Limb (tissue), 2 donors: Measurements from ENCODE around the gene LEFTY1.
"Not testable (repeated sequence)": the region's sequence is repeated elsewhere in the genome, so short reads cannot be mapped to it uniquely, and the experiment has no call there.

ENCODE experiments used
- DNase-seq, 2 donors: peaks; one replicate each; pipeline ENCODE4 v3.0.0-alpha.2; 2016; ENCODE audit errors: extremely low spot score in 2 of 2

The LEFTY1 gene

DNA sequence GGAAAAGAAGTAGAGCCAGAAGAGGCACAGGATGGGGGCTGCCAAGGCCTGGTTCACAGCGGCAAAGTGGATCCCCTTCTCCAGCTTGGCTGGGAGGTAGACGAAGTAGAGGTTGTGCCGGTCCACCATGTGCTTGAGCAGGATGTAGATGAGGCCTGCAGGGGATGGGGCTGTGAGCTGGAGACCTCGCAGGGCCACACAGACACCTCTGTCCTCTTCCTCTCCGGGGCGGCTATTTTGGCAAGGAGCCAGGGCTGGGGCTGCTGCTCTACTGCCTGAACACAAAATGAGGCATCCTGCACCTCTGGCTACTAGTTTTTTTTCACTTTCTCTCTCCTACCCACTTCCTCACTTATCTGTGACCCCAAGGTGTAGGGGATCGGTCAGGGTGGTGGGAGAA, 39.0 kb downstream of the LEFTY1 start:
- no peak for DNase-seq

DNA sequence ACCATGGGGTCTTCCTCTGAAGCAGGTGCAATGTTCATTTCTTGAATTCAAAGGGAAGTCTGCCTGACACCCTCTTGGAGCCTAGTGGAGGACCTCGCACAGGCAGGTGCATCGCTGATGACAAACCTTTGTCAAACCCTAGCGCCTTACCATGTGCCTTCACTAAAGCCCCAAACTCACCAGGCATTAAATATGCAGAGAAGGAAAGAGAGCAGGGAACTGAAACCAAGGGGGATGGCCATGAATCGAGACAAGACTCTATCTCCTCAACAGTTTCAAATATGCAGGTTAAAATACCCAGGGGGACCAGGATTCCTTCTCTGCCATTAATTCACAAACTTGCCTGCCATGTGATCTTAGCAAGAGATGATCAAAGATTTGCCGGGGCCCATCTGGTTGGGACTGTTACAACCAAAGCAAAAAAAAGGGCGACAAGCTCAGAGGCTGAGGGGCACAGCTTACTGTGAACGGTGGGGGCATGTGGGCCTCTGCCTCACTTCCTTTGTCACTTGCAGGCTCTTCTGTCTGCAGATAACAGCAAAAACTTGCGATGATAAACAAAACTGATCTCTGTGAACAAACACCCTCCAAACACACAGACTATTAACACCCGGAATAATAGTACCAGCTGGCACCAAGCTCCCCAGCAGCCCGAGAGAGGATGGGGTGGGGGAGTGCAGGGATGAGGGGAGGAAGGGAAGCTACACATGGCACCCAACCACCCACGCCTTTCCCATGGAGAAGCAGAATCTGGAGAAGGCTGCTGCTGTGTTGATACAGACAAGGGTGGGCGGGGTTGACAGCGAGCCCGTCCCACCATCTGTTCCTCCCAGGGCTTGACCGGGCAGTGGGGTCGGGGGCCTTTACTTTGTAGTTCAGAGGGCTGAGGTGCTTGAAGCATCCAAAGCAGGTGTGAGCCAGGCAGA, 40.7 kb downstream of the LEFTY1 start:
- DNase-seq, result no peak

DNA sequence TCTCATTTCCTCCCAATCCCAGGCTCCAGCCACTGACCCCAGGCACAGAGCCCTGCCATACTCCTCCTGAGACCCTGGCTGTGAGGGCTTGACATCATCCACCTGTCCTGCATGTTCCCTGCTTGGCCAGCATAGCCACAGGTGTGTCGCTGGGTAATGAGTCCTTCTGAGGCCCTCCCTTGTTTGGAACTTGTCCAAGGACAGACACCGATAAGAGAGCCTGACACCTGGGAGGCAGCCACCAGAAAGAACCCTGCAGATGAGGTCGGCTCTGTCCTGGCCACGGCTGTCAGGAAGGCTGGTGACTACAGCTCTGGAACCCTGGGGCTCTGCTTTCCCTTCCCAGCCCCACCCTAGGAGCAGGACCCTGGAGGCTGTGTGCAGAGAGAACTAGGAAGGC, 41.3 kb downstream of the LEFTY1 start:
- DNase-seq, result no peak

DNA sequence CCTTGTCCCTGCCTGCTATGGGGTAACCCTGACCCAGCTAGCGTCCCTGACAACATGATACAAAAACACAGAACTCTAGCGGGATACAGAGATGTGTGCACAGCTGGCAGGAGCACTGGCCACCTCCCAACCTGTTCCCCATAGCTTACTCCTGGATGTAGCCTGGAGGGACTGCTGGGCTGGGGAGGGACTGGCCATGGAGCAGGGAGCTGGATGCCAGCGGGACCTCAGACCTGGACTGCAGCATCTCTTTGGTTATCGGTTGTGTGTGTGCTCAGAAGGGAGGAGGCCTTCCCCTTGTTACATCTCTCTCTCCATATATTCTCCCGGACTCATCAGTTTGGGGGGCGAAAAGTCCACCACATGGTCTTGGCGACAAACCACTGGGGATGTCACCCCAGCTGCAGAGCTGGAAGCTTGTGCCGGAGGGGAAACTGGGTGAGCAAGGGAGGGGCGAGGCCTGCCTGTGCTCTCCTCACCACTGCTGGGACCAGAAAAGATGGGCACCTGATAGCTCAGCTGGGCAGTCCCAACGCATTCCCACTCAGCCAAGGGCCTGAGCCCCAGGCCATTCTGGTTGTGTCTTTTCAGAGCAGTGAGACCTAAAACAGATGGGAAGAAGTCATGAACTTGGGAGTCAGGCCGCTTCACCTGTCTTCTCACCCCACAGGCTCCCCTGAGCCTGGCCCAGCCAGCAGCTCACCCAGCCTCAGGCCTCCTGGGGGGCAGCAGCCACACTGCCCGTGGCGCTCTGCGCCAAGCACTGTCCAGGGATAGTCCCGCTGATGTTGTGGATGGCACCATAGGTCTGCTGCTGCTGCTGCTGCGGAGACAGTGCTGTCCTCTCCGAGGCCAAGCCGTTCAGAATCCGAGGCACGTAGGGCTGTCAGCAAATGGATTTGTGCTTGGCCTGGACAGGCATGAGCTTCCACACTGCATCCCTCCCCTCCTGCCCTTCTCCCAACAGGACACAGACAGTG, 42.3 kb downstream of the LEFTY1 start:
- no peak for DNase-seq

DNA sequence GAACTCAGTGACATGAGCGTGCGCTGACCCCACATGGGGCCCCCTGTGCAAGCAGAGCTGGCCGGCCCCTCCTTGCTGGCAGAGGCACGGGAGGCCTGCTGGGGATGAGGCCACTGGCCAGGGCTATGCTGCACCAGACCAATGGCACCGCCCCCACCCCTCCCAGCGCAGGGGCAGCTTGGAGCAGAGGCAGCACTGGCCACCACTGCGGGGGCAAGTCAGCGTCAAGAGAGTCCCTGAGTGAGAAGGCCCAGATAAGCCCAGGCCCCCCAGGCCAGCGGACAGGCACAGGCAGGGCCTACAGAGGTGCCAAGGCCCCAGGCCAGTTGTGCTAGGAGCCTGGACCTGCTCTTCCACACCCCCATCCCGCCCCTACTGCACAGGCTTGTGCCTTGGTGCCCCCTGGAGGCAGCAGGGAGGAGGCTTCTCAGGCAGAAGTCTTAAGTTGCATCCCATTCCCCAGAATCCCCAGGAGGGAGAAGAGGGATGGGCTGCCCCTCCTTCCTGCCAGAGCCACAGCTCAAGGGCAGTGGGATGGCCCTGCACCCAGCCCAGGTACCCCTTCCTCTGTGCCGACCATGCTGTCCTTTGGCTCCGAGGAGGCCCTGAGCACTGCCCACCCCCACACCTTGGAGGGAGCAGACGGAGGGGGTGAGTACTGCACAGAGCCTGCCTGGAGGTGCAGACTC, 43.2 kb downstream of the LEFTY1 start:
- DNase-seq, result peak; percentile 59 to 73

DNA sequence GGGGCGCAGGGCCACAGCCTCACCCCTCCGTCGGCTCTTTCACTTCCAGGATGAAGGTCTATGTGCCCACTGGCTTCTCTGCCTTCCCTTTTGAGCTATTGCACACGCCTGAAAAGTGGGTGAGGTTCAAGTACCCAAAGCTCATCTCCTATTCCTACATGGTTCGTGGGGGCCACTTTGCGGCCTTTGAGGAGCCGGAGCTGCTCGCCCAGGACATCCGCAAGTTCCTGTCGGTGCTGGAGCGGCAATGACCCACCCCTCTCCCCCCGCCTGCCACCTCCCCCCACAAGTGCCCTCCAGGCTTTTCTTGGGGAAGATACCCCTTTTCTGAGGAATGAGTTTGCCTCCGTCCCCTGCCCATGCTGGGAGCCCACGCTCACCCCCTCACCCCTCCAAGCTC, 43.8 kb downstream of the LEFTY1 start:
- DNase-seq, result no peak

DNA sequence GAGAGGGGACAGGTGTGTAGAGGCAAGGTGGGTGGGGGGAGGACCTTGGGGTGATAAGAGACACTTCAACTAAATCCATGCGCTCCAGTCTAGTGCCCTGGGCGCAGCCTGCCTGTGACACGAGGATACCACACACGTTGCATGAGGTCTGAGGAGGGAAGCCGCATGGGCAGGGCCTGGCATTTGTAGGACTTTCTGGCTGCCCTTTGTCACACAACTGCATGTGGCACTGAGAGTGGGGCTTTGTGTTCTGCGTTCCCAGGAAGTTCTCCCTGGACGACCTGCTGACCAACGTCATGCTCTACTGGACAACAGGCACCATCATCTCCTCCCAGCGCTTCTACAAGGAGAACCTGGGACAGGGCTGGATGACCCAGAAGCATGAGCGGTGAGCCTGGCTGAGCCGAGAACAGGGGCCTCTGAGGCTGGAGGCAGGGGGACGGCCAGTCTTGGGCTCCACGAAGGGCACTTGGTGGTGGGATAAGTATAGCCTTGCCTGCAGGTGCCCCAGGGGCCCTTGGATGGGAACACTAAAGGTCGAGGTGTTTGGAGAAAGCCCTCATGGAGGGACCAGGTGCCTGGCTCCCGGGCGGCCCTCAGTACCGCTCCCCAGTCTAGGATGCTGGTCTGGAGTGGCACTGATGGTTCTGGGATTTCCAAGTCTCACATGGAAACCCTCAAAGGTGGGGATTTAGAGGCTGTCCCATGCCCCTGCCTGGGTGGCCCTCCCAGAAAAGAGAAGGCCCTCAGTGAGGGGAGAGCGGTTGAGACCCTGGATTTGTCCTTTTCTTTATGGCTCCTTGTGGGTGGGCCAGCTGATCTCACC, 44.5 kb downstream of the LEFTY1 start:
- no peak for DNase-seq

DNA sequence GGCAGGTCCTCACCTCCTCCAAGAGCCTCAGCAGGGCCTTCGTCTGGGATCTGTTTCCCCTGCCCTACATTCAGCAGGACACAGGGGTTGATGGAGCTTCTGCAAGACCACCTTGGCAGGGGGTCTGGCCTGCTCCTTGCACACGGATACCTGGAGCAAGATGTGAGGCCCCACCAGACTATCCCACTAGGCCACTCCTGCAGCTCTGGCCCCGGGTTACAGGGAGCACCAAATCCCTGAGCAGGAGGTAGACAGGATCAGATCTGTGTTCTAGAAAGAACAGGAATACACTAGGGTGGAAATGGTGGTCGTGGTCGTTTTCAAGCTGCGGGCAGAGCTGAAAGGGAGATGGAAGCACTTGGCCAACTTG, 45.5 kb downstream of the LEFTY1 start:
- no peak for DNase-seq

DNA sequence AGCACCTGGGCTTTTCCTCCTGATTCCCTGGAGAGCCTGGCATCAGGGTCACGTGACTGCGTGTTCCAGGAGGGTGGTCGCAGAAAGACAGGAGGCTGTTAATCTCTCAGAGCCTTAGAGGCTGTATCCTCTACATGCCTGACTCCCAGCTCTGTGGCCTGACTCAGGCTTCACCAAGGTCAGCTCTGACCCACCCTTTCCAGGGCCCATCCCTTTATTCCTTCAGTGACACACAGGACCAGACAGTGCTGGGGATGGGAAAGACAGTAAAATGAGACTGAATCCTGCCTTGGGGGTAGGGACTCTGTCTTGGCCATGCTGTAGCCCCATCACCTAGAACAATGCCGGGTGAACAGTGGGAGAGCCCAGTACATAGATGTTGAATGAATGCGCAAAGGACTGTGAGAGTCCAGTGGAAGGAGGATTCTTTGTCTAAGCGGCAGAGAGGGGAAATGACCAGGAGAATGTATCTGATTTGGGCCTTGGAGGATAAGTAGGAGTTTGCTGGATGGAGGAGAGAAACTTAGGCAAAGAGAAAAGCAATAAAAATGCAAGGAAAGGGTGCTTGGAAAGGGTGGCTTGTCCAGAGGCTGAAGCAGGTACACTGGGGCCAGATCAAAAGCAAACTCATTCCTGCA, 46.0 kb downstream of the LEFTY1 start:
- no peak for DNase-seq

DNA sequence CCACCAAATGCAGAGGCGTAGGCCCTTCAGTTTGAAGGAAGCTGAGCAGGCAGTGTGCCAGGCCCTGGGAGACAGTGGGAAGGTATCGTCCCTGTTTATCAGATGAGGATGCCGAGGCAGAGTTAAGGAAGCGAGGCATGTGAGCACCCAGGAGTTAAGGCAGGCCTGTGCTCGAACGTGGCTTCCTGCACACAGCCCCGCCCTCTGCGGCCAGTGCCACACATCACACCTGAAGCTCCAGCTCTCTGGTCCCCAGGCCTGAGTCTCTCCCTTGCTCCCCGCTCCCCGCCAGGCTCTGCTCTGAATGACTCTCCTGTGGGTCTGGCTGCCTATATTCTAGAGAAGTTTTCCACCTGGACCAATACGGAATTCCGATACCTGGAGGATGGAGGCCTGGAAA, 46.9 kb downstream of the LEFTY1 start:
- DNase-seq, result no peak

DNA sequence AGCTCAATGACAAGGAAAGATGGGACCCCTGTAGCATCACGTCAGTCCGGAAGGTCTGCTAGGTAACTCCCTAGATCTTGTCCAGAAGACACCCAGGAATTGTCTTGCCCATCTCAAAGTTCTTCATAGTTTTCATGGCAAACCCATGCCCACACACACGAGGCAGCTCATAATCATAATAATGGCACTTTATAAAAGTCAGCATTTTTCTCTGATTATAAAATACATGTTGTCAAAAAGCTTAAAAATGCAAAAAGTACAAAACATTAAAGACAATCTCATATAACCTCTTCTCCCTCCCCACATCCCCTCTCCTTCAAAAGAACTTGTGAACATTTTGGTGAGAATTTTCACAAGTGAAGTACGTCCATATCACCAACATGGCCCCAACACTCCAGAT, 48.2 kb downstream of the LEFTY1 start:
- DNase-seq, result no peak

DNA sequence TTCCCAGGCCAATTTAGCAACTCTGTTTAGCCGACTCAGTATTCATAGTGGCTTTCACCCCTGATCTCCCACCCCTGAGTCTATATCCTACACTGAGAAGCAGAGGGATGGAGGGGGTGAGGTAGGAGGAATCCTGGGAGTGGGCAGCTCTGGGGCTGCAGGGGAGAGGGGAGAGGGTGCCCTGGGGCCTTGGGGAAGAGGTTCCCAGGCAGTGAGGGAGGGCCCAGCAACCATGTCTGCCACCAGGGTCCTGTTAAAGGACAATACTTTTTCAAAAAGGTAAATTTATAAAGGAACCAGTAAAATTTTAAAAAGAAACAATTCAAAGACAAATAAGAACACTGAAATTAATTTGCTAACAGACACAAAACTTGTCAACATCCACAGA, 48.7 kb downstream of the LEFTY1 start:
- DNase-seq, result no peak

DNA sequence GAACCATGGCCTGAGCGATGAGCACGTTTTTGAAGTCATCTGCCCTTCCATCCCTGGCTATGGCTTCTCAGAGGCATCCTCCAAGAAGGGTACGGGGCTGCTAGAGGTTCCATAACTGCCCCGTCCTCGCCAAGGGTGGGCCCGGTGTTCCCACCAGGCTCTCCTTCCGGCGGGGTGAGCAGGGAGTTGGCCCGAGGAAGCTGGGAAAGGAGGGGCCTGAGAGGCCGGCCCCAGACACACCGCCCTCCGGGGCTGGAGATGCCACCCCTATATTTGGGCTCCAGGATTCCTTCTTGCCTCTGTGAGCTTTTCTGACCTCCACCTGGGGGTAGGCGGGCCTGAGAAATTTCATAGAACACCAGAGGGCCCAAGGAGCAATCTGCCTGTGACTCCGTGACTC, 50.2 kb downstream of the LEFTY1 start:
- no peak for DNase-seq

DNA sequence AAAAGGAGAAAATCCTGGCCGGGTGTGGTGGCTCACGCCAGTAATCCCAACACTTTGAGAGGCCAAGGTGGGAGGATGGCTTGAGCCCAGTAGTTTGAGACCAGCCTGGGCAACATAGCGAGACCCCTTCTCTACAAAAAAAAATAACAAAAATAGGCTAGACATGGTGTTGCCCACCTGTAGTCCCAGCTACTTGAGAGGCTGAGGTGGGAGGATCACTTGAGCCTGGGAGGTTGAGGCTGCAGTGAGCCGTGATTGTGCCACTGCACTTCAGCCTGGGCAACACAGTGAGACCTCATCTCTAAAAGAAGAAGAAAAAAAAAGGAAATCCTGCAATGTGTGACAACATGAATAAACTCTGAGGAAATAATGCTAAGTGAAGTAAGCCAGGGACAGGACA, 52.6 kb downstream of the LEFTY1 start:
- not testable (repeated sequence) for DNase-seq
